GM19397 (cell line): ENCODE data around the gene NATD1.

Source experiments
- ATAC-seq: cut with Tn5 transposase; IDR thresholded peaks from one replicate; pipeline ENCODE4 v1.9.1; 2021; ENCODE audit warnings: mild to moderate bottlenecking, moderate library complexity; ENCODE audit not compliant: unreplicated experiment

Gene NATD1, protein sequence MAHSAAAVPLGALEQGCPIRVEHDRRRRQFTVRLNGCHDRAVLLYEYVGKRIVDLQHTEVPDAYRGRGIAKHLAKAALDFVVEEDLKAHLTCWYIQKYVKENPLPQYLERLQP

DNA sequence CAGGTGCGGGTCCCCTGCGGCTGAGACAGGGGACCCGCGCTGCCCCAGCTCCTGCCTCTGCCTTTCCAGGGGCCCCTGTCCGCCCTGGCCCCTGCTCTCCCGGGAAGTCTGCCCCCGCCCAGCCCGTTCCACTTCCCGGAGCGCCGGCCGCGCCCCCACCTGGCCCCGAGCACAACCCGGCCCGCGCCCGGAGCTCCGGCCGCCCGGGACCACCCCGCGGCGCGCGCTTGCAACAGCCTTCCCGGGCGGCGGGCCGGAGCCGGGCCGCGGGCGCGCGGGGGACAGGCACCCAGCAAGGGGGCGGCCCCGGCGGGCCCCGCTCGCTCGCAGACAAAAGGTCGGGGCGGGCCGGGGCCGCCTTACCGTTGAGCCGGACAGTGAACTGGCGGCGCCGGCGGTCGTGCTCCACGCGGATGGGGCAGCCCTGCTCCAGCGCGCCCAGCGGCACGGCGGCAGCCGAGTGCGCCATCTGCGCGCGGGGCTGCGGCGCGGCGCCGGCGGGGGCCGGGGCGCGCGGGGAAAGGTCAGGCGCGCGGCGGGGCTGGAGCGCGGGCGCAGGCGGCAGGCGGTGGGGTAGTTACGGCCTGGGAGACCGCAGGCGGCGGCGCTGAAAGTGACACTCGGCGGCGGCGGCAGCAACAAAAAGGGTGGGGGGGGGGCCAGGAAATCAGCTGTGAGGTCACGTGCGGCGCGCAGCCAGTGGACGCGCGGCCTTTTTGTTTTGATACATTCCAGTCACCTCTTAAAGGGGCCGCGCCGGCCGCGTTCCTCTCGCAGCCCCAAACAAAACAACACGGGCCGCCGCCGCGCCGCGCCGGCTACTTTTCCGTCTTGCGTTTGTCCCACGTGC is at the start of gene NATD1:
NATD1 (minus strand) TSS at position 615 of the 850 bp plus-strand sequence; CDS start at position 469, 146 bp downstream.
- ATAC-seq = peak; percentile 59

DNA sequence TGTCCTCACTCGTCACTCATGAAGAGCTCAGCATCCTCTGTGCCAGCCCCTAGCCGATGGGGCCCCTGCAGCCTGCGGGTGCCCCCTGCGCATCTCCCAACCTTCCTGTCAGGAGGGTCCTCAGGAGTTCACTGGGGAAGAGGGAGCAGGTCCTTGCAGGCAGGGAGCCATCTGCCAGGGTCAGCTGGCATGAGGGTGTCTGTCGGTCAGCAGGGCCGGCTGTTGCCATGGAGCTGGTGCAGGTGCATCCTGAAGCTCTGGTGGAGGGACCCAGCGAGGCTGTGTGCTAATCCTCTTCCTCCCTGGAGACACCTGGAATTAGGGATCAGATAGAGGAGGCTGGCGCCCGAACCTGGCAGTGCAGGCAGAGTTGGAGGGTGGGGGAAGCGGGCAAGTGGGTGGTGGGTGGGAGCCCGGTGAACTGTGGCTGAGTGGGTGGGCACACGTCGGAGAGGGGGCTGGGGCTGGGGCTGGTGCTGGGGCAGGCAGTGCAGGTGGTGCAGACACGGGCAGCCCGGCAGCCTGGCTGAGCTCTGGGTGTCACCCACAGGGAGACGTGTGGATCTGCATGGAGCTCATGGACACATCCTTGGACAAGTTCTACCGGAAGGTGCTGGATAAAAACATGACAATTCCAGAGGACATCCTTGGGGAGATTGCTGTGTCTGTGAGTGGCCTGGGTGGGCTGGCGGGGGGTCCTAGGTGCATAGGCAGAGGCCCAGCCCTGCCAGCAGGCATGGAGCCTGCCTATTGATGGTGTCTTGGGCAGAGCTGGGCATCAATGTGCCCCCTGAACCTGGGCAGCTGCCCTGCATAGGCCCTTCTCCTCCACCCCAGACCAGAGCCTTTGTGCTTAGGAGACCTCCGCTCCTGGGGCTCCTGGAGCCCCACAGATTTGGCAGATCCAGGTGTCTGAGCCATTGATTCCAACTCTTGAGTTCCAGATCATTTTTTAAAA is 48.7 kb upstream of the NATD1 start:
- no peak for ATAC-seq

DNA sequence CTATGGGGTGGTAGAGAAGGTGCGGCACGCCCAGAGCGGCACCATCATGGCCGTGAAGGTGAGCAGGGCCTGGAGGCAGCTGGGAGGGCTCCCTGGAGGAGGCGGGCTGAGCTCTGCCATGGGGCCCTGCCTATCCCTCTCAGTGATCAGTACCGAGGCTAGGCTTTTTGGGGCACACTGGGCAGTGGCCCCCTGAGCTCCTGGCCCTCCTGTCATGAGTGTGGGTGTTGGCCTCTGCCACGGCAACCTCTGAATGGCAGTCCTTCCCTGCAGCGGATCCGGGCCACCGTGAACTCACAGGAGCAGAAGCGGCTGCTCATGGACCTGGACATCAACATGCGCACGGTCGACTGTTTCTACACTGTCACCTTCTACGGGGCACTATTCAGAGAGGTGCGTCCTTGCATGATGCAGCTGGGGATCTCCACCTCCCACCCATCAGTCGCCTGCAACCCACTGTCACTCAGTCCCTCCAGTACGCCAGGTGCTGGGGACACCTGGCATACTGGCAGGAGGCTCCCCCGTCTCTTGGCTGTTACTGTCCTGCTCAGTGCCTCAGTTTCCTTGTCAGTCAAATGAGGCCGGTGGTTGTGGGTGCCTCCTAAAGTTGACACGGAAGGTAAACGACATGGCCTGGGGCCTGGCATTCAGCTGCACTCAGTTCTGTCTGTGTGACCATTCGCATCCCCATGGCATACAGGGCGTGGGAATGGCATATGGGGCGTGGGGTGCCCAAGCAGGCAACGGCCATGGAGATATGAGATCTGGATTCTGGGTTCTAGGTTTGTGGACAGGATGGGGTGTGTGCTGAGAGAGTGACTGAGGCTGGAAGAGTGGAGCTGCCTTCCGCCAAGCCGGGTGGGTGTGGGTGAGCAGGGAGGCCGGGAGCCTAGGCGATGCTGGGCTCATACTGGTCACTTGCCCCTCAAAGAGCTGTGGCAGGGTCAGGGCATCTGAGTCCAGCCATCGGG is 47.7 kb upstream of the NATD1 start:
- ATAC-seq = no peak

DNA sequence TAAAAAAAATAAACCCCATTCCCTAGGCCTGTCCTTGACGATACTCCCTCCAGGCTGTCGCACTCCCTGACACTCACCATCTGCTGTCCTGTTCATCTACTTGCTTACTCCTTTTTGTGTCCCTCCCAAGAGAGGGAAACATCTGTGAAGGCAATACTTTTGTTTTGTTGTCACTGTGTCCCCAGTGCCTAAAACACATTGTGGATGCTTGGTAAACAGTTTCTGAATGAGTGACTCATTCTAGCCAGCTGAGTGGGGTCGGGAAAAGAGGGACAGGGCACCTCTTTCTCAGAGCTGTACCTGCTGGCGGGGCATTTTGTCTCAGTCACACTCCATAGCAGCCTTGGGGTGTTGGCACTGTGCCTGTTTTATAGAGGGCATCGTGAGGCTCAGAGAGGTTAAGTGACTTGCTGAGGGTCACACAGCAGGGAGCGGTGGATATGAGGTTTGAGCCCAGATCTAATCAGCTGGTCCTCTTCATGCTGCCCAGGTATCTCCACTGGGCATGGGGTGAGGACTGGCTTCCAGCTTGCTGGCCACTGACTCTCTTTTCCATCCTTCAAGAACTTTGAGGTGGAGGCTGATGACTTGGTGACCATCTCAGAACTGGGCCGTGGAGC is 46.9 kb upstream of the NATD1 start:
- ATAC-seq = no peak

DNA sequence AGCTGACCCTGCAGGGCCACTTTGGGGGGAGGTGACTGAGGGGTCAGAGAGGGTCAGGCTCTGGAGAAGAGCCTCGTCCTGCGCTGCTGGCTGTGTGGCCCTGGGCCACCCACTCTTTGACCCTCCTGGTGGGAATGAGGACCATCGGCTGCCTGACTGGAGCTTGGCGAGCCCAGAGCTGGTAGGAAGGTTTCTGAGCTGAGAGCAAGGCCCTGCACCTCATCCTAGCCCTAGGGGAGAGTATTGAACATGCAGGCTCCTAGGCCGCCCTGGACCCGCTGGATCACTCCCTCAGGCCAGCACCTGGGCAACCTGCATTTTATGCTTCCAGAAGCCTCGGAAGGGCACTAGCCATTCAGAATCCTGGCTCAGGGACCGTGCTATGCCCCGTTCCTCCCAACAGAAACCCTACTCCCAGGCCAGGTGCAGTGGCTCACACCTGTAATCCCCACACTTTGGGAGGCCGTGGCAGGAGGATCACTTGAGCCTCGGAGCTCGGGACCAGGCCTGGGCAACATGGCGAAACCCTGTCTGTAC is 45.8 kb upstream of the NATD1 start:
- ATAC-seq = no peak

DNA sequence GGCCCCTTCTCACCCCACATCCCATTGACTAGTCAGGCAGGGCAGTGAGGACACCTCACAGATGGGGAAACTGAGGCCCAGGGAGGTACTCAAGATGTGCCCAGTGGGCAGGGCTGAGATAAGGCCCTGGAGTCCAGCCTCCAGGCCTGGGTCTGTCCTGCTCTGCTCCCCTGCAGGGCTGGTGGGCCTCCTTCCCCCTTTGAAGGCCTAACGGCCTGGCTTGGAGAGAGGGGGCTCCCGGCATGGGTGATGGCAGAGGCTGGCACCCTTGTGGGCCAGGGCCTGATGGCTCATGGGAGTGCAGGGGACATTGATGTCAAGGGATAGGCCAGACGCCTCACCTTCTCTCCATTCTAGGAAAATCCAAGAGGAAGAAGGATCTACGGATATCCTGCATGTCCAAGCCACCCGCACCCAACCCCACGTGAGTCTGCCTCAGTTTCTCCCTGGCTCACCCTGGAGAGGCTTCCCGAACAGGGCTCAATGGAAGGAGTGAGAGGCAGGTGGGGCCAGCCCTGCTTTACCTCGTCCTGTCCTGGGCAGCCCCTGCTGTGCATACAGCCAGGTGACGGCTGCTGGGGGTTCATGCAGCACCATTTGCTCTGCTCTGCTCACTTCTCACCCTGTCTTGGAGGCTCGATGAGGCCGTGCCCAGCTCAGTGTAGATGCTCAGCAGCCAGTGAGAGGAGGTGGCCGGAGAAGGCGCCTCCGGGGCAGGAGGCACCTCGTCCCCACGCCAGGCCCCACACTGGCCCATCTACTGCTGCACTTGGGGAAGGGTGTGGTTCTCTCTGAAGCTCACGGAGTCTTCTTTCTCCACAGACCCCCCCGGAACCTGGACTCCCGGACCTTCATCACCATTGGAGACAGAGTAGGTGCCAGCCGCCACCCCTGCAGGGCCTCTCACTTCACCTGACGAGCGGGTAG is 45.1 kb upstream of the NATD1 start:
- no peak for ATAC-seq

DNA sequence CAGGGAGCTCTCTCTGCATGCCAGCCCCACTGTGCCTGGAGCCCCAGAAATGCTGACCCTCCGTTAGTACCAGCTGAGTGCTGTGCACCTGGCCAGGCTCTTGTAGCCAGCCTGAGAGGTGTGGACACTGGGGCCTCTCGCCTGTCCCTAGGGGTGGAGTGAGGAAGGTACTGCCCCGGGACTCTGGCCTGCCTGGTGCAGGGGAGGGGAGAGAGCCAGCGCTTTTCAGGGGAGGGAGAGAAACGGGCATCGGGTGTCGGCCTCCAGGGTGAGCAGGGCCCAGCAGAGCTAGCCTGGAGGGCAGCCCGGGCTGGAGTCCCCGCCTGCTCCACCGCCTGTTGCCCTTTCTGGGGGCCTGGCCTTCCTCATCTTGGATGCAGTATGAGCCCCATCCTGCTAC is 44.4 kb upstream of the NATD1 start:
- no peak for ATAC-seq

DNA sequence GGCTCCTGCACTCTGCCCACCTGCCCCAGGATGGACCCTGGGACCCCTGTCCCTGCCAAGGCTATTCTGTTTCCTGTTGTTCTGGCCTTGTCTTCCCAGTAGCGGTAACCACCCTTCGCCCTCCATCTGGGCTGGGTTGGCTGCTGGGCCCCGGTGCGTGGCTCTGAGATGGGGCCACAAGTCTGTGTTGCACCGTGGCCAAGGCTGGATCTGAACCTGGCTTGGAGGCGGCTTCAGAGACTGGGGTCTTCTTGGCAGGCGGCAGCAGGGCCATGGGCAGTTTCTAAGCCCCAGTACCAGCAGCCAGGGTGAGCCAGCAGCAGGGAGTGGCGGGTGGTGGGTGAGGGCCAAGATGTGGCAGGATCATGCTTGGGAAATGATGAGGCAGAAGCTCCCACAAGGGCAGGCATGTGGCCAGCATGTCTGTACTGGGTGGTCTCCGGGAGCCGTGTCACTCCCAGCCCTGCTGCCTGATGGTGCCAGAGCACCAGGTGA is 43.9 kb upstream of the NATD1 start:
- no peak for ATAC-seq

DNA sequence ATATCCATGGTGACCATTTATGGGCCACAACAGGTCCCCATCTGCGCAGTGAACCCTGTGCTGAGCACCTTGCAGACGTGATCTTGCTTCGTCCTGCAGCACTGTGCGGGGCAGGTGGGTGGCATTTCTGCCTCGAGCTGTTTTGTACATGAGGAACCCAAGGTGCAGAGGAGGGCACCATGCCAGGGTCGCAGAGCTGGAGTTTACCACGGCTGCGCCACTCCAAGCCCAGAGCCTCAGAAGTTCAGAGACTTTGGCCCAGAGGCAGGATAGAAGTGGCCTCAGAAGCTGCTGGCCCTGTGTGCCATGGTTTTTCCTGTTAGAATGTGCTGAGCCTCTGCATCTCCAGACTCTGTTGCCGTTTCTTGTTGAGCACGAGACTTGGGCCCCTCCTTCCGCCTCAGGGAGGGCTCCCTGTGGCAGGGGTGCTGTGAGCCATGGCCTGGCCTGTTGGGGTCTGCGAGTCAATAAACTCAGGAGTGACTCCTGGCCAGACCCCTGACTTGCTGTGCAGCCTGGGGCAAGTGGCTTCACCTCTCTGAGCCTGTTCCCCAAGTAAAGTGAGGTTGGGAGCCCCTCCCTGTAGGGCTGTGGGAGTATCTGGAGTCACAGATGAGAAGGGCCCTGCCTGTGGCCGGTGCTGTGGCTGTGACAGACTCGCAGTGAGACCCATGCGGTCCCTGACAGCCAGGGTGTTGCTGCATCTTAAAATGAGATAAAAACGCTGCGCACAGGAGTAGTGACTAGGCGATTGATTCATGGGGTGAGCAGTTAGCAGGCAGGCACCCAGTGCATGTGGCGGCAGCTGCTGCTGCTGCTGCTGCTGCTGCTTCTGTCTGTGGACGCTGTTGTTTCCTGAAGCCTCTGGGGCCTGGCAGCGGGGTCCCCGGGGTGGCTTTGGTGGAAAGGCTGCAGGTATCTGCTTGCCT is 43.2 kb upstream of the NATD1 start:
- no peak for ATAC-seq

DNA sequence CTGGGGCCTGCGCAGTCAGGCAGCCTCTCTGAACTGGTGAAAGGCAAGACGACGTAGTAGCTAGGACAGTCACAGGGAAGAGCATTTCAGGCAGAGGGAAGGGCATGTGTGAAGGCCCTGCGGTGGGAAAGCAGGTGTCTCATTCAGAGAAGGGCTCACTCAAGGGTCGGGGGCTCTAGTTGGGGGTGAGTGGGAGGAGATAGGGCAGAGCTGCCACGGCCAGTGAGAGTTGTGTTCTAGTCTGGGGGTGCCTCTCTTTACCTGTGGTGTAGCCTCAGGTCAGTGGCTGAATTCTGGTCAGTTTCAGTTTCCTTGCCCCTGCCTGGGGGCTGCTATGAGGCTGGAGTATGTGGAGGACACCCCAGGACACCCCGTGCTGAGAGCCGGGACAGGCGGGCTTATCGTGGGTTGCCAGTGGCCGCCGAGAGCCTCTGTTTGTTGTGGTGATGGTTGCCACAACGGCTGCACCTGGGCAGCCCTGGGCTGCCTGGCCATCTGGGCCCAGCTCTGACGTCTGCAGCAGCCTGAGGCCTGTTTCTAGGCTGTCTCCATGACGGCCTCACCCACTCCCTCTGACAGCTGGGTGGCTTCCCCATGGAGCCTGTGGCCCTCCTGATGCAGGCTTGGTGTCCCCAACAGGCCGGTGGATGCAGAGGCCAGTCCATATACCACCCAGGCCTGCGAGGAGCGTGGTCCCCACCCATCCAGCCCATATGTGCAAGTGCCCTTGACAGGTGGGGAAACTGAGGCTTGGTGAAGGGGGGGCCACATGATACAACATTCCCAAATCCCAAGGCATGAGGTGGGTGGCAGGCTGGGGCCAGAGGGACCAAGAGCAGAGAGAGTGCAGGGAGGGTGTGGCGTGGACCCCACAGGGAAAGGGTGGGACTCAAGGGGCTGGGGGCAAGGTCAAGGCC is 42.1 kb upstream of the NATD1 start:
- no peak for ATAC-seq

DNA sequence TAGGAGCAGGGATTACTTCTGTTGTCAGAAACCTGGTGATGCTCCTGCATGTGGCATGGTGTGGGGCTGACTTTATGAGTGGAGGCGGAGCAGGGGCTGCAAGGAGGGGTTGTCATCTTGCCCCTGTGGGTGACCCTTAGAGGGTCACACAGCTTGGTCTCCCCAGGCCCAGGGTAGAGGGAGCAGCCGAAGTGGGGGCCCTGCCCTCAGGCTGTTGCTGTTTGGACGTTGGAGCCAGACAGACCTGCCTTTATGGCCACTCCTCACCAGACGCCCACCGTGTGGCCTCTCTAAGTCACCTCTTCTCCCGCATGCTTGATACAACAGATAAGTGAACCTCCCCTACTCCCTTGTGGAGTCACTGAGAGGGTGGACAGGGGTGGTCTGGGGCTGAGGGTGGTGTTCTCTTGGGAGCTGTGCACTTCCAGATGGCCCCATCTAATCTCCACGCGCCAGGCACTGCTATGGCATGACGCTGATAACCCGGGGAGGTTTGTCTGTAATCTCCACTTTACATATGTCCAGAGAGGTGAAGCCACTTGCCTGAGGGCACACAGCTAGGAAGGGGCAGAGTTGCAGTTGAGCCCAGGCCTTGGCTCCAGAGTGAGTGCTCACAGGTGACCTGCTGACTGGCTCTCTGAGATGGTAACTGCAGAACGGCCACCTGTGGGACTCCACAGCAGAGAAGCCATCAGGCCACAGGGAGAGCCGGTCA is 41.3 kb upstream of the NATD1 start:
- ATAC-seq = no peak

DNA sequence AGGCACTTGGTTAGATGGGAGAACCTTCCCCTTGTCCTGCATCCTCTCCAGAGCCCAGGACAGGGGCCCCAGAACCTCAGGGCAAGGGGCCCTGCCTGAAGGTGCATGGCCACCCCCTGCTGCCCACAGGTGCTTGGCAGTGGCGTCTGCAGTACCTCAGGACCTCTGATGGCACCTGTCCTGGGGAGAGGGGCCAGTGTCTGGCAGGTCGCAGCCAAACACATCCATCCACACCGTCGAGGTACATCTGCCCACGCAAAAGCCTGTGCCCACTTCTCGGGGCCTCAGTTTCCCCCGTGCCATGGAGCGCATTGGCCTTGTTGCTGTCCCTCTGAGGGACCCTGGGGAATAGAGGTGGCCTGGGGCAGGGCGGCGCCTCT is 40.6 kb upstream of the NATD1 start:
- ATAC-seq = no peak

DNA sequence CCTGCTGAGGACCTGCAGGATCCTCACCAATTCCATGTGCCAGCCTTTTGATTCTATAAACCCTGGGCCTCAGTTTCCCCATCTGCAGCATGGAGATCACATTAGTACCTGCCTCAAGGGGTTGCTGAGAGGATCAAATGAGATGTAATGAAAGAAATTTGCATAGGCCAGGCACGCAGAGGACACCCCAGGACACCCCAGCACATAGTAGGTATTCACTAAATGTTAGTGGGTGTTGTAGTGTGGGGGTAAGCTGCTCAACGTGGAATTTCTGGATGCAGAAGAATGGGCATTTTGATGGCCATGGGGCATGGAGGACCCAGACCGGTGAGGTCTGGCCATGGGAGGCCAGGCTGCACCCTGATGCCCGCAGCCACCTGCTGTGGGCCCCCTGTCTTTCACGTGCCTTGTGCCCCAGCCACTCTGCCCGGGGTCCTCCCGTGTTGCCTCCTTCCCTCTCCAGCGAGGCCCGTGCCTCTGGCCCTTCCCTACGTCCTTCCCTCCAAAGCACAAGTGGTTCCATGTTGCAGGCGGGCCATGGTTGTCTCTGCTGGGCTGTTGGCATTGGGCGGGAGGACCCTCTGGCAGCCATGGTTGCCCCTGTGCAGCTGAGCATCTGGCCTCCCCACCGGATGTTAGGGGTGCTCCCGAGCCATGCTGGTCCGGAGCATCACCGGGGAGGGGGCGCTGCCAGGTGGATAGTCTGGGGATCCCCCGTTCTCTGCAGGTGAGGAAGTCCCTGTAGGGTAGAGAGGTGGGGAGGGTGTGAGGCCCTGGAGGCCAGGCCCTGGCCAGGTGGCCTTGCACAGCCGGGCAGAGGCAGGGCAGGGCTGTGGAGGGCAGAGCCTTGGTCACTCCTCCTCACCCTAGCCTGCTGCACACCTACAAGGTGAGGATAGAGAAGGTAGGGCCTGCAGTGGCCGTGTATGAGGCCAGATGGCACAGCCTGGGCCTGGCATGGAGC is 39.9 kb upstream of the NATD1 start:
- ATAC-seq = no peak

DNA sequence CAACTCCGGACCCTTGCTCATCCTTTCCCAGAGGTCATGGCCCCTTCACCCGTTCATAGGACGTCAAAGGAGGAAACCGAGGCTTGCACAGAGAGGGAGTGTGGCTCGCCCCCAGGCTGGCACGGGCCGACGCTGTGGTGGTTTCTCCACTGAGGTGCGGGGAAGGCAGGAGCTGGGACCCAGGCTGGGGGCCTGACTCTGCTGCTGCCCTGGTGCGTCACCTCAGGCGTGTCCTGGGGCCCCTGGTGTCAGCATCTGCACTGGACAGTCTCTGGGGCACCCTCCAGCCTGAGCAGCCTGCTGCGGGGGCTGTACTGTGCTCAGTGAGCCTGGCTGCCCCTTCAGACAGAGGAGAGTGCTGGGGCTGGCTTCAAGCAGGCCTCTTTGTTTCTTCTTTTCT is 38.7 kb upstream of the NATD1 start:
- ATAC-seq = no peak

DNA sequence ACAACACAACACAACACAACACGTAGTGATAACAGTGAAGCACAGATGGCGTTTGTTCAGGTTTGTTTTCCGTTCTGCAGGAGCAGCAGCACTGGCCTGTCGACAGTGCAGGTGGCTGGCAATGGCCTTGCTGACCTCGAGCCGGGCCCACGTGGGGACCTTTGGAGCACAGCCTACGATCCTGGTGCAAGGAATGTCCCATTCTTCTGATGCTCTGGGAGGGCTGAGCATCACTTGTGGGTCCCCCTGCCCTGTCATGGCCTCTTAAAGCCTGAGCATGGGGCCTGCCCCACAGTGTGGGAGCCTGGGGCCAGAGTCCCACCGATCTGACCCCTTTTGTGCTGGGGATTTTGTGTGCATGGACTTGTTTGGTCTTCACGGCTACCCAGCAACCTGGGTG is 38.1 kb upstream of the NATD1 start:
- no peak for ATAC-seq
